HG03442 (cell line): Measurements from ENCODE around the gene MPIG6B.

Experiments used
- ATAC-seq: cut with Tn5 transposase; IDR thresholded peaks from one replicate; pipeline ENCODE4 v1.9.1; 2021; ENCODE audit warnings: mild to moderate bottlenecking, moderate library complexity; ENCODE audit not compliant: unreplicated experiment

The MPIG6B gene

DNA sequence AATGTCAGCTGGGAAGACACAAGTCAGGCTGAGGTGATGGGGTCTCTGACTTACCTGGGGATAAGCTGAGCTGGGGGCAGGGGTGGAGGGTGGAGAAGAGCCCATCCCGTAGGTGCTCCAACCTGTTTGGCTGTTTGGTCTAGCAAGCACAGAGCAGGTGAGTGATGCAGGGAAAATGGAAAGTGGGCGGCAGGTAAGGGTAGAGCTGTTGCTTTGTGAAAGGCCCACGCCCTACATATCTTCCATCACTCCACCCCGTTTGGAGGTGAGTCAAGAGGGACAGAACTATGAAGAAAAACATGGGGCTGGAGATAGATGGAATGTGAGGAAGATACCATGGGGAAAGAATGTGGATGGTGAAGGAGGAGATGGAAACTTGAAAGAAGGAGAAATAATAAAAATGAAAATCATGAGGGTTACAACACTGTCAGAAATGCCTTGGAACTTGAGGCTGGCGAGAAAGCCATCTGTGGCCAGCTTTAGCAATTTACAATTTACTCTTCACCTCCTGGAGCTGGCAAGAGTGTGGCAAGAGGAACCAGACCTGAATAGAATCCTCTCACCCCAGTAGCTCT, 2.9 kb upstream of the MPIG6B start:
- no peak for ATAC-seq

DNA sequence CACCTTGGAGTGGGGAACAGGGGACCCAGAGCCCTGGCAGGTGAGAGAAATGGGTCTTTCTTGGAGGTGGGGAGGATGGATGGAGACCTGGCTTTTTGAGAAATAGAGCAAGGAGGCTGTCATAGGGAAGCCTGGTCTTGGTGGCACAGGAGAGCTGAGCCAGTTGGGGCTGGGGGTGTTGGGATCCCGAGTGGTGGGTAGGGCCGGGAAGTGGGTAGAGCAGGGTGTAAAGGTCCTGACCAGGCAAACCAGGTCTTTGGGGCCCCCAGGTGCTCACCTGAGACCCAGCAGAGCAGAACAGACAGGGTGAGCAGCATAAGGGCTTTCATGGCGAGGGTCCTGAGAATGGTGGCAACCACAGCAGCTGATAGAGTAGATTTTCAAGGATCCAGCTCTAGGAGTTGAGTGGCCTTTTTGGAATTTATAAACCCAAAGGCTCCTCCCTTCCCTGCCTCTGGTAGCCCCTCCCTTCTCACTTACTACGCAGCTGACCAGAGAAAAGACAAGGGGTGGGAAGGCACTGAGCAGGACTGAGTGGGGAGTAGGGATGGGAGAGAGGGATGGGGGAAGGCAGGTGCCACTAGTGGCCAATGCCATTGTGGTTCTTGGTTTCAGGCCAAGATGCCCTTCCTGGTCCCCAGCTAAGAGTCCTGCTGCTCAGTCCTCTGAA, 1.7 kb upstream of the MPIG6B start, which contains the start of gene LY6G6C:
Gene LY6G6C (minus strand): TSS at position 396 of the 670 bp plus-strand sequence. CDS start 67 bp downstream, at position 329.
- no peak for ATAC-seq

DNA sequence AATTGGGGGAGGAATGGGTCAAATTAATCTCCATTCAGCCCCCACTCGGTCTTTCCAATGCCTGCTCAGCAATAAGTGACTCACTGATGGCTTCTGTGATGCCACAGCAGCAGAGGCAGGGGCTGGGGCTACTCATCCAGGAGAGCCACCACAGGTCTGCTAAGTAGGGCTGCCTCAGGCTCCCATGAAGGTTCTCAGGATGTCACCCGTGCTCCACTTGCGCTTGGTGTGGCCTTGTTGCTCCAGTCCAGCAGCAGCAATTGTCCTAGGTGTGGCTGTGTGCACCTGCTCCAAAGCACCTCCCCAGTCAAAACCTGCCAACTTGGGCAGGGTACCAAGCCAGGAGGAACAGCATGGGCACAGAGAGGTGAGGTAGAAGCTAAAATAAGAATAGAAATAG, 1.0 kb upstream of the MPIG6B start:
- ATAC-seq = no peak

DNA sequence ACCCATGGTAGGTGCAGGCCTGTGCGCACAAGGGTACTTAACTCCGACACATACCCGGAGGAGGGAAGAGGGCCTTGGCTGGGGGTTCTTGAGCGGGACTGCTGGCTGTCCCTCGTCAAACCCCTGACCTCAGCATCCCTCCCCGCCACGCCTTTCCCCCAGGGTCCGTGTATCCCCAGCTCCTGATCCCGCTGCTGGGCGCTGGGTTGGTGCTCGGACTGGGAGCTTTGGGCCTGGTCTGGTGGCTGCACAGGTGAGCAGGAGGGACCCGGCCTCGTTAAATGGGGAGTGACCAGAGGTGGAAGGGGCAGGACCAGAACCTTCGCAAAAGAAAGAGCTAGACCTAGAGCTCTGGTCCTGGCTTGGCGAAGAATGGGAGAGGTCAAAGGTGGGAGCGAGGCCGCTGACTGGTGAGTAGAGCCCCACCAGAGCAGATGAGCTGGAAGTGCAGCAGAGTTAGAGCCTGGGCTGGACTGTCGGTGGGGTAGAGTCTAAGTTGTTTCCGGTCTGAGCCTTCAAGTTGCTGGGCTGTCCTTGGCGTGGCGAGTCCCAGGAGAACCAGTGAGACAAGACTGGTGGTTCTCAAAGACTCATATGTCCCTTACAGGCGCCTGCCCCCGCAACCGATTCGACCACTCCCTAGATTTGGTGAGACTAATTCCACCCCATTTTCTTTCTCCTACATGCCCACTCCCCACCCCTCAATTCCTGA, 963 bp downstream of the MPIG6B start:
- ATAC-seq = no peak

DNA sequence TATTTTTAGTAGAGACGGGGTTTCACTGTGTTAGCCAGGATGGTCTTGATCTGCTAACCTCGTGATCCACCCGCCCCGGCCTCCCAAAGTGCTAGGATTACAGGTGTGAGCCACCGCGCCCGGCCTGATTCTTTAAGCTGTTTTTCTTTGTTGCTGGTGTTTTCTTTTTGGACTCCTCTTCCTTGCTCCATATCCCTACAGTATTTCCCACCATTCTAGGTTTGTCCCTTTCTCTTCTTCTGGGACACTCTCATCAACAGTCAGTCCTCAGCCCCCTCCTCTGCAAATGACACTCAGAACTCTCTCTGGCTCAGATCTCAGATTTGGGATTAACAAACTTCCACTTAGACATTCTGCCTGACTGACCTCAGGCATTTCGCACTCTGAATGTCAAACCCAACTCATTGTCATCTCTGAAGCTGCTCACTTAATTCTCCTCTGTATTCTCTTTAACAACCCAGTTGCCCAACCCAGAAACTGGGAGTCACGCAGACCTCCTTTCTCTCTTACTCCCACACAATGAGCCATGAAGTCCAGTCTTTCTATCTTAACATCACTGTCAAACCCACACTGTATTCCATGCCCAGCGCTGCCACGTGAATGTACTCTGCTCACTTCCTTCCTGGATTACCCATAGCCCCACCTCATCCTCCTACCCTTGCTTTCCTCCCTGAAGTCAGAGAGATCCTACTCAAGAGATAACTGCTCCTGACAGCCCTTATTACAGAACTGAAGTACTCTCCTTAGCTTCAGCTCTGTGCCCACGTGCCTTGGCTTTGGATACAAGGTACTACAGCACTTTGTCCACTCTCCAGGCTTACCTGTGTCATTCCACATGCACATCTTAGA, 2.6 kb downstream of the MPIG6B start:
- no peak for ATAC-seq

DNA sequence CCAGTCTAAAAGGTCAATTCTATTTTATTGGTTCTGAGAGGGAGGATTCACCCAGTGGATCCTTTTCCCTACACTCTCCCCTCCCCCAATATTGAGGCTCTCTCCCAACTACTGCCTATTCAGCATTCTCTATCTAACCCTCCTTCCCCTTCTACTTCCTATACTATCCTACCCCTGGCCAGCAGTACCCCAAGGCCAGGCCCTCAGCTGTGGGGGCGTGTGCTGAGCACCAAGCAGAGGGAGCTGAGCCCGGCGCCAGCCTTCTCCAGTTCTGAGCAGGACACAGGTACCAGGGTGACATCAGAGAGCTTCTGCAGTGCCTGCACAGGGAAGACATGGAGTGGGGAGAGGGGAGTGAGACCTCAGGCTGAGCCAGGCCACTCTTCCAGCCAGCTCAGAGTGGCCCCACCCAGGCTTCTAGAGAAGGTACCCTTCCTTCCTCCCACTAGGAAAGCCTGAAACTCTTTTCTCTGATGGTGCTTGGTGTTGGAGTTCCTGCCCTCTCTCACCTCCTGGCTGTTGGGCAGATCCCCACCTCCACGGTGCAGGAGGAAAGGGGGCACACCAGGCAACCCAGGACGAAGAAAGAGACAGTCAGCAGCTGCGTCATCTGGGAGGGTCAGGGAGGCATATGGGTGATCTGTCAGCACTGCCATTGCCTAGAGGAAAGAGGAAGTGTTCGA, 4.0 kb downstream of the MPIG6B start:
- ATAC-seq = no peak

DNA sequence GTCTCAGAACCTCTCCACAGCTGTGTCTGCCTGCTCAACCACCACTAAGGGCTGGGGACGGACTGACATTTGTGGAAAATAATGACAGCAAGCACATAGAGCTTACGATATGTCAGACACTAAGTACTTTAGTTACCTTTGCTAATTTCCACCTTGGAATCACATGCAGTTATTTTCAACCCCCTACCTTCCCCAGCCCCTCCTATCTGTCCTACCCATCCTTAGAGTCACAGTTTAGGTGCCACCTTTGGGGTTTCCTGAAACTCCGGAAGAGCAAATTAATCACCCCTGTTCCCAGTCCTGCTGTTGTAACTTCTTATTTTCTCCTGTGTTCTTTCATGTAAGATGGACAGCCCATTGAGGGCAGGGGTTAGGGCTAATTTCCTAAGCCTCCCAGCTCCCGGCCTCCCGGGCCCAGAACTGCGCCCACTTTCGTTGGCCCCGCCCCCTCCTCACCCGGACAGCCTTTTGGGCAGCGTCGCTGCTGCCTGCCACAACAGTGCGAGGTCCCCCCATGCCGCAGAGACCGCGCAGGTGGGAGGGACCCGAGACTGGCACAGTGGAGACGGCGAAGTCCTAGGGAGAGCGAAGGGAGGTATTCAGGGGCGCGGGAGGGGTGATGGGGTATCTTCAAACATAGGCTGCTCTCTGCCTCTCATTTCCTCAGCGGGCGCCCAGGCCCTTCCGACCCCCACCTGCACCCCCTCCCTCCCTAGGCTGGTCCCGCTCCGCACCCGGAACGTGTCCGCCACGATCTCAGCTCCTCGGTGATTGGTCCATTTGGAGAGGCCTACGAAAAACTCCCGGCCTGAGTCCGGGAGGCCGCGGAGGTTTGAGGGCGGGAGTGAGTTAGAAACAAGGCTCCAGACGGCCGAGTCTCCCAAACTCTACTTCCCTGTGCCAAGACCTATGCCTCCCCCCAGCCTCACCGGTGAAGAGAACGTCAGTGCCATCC, 4.8 kb downstream of the MPIG6B start:
- ATAC-seq = no peak

DNA sequence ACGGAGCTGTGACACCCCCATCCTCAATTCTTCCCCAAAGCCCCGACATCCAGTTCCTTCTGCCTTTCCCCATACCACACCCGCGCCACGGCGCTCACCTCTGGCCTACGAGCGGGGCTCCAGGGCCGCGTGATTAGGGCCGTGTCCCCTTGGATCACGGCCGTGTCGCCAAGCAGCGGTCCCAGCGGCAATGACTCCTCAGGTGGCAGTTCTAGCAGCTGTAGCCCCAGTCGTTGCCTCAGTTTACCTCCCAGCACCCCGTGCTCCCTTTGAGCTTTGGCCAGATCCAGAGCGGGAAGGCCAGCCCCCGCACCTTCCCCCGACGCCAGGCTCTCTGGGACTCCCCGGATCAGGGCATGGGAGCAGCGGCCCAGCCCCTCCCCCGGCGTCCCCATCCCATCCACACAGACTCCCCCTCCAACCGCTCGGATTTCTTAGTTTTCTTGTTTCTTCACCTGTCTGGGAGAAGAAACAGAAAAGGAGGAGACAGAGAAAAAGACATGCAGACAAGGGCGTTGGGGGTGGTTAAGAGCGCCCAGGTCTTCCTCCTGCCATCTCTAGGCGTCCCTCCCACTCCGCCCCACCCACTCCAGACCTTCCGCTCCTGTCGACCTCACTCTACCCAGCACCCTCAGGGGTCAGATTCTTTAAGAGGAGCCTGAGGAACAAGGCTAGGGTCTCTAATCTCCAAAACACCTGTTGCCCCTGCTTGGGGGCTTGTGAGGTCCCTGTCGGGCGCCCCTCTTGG, 5.8 kb downstream of the MPIG6B start, which contains the start of gene DDAH2:
Gene DDAH2 (minus strand): TSS at position 533 of the 748 bp plus-strand sequence. CDS start 138 bp downstream, at position 395.
- ATAC-seq = no peak

DNA sequence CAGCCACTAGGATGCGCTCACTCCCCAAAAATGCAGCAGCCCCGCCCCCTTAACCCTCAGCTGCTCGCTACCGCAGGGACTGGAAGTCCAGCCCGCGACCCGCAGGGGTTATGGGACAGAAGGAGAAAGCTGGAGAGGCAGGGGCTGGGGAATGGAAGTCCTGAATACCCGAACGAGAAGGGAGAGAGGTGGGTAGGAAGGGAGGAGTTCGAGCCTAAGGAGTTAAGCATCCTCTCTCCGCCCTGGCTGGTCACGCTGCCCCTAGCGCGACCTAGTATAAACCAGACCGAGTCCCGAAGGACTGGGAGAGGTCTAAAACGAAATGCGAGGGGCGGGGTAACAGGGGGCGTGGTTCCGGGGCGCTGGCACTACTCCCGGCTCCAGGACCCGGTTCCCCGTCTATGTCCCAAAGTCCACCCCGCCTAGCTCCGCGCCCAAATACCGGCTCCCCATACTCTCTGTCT, 6.4 kb downstream of the MPIG6B start:
- peak; percentile 39 for ATAC-seq

DNA sequence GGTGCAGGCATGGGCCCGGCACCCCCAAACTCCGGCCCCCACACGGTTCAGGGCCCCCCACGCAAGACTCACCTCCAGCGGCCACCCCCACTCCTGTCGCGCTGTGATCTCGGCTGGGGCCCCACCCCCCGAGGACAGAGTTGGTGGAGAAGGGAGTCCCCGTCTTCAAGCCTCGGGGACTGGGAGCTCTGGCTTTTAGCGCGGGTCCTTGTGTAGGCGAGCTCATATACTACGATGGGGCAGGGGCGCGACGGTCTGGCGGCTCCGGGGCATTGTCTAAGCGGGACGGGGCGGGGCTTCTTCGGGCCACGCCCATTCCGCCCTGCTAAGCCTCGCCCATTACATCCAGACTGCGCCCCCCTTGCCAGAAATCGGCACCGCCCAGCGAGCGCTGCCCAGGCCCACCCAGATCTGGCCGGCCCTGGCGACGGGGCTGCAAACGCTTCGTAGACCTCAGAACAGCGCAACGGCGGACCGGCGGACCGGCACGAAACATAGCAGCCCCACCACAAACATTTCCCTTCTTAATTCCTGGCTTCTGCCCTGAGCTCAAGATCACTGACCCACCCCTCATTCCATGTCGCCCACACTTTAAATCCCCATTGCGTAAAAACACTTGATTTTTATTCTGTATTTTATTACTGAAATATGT, 6.9 kb downstream of the MPIG6B start:
- ATAC-seq = no peak

DNA sequence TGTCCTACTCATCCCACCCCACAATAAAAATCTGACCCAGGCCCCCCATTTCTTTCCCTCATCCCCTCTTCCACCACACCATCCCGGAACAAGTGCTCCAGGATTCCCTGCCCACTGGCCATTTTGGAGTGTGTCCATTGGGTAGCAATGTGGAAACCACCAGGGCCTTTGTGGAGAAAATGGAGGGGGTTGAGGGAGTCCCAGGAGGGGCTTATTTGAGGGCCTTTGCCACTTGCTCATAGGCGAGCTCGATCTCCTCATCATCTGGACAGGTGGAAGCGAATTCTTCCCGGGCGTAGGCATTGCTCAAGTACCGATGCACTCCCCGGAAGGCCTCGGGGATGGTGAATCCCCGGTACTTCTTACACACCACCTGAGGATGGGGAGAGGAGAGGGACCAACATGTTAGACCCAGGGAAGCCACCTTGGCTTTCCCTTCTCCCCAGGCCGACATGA, 7.5 kb downstream of the MPIG6B start:
- ATAC-seq = no peak

DNA sequence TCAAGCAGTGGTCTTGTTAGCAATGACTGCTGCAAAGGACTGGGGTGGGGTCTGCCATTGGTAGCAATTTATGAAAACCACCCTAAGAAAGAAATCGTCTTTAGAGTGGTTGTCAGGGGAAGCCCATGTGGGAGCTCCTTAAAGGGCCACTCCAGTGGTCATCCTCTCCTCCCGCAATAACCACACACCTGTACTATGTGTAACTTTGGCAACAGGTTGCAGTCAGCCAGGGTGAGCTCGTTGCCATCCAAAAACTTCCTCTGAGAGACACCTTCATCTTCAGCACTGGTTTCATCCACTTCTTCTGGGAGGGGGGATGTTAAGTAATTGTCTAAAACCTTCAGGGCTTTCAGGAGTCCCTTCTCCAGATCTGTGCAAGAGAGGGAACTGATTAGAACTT, 8.9 kb downstream of the MPIG6B start:
- no peak for ATAC-seq

DNA sequence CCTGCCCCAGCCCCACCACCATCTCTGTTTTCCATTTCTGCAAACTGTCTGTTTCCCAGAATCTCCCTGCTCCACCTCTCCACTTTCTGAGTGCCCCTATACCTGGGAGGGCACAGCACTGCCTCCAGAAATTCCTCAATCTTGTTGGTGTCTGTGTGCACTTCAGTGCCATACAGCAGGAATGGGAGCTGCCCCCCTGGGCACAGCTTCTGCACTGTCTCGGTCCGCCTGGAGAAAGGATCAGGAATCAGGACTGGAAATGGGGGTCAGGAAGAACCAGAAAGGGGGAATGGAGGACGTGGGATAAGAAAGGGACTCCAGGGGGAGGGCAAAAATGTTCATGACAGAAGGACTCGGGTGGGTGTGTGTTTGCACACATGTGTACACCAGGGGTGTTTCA, 10.6 kb downstream of the MPIG6B start:
- no peak for ATAC-seq

DNA sequence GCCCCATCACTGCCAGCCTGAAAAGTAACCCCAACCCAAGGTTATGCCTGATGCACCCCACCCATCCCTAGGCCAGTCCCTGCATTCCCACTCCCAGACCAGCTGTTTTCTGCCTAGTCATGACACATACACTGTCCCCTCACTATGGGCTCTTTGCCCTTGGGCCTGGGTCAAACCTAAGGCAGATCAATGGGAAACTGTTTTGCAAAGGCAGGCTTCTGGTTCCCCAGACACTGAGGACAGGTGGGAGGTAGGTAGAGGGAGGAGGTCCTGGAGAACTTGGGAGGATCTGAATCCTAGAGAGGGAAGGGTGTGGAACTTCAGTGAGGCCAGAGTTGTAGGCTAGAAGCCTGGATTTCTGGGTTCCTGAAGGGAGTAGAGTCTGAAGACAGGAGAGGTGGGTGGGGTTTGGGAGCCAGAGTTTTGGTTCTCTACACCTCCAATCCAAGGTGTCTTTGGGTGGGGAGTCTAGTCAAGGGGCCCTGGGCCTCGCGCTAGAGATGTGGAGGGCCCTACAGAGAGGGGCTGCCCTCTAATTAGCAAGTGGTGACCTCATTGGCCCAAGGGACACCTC, 11.2 kb downstream of the MPIG6B start:
- no peak for ATAC-seq

DNA sequence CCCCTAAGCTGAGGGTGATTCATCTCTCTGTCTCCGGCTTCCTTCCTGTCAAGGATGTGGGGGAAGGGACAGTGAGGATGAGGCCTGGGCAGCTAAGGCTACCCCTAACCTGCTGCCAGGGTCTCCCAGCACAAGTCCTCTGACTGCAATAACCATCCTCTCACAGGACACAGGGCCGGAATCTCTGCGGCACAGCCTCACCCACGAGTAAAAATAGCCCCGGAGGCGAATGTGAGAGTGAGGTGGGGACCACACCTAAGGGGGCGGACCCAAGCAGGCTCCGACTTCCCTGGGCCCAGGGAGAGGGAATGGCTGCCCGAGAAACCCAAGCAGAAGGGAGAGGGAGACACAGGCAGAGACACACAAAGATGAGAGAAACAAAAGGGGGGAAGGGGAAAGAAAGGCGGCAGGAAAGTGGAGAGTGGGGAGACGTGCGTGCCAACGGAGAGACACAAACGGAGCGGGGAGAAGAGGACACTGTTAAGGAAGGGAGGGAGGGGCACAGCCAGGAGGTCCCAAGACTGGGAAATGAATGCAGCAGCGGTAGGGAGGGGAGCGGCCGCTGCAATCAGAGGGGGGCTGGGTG, 11.7 kb downstream of the MPIG6B start:
- no peak for ATAC-seq

DNA sequence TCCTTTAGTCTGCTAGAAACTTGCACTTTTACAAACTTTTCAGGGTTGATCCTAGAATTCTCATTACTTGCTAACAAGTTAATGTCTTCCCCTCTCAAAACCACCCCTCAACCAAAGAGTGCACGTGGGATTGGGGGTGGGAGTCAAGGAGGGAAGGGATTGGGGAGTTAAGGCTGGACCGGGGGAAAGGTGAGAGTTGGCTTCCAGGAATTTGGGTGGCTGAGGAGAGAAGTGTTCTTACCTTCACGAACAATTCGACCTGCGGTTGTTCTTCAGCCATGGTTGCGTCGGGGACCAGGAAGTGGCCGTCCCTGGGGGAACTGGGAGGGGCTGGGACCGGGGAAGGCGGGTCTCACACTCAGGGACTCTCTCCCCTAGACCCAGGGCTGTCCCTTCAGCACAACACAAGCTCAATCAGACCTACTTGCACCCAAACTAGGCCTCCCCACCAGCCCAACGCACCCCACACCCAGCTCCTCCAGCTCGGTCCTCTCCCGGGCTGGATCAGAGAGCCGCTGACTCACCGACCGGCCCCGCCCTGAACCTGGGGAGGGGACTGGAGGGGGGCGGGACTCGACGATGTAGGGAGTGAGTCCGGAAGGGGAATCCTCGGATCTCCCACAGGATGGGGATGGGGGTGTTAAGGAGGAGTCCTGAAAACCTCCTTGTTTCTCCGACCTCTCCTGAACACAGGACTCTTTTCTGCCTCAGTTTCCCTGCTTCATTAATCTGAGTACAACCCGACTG, 13.0 kb downstream of the MPIG6B start, which contains the start of gene CLIC1:
Gene CLIC1 (minus strand): TSS at position 510 of the 747 bp plus-strand sequence. CDS start 230 bp downstream, at position 280.
- ATAC-seq = peak; percentile 24
